GM21390 (cell line): Measurements from ENCODE around the gene C10orf67.
"Not testable (repeated sequence)": the region's sequence is repeated elsewhere in the genome, so short reads cannot be mapped to it uniquely, and the experiment has no call there.

ENCODE experiments used
- ATAC-seq: cut with Tn5 transposase; IDR thresholded peaks from one replicate; pipeline ENCODE4 v1.9.1; 2021; ENCODE audit not compliant: unreplicated experiment

The C10orf67 gene

GRCh38 chr10:23326544-23327307 lies 17.9 kb downstream of the C10orf67 start:
- ATAC-seq: no peak

DNA sequence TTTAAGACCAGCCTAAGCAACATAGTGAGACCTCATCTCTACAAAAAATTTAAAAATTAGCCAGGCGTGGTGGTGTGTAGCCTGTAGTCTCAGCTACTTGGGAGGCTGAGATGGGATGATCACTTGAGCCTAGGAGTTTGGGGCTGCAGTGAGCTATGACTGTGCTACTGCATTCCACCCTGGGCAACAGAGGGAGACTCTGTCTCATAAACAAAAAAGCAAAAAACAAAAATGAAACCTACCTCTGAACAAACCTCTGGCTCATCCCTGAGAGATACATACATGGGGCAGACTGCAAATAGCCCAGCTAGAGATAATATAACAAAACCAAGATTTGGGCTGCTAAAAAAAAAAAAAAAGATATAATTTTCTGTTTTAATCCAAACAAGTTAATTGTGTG lies 19.5 kb downstream of the C10orf67 start:
- ATAC-seq: peak; percentile 90

- ATAC-seq: no peak
These were observed 20.2 kb downstream of the C10orf67 start for GRCh38 chr10:23324351-23324750.

DNA sequence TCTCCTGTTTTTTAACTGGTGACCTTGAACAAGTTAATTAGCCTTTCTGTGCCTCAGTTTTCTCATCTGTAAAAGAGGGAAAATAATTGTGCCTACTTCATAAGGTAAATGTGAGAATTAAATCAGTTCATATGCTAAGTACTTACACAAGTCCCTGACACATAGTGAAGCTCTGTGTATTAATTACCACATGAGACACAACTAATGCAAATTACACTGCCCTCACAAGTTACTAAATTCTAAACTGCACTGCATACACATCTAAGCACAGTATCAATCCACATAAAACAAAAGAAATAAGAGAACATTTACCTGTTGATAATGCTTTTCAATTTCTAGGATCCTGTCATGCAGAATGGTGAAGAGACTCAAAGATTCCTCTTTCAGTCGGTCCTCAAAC lies 22.5 kb downstream of the C10orf67 start:
- ATAC-seq: no peak

DNA sequence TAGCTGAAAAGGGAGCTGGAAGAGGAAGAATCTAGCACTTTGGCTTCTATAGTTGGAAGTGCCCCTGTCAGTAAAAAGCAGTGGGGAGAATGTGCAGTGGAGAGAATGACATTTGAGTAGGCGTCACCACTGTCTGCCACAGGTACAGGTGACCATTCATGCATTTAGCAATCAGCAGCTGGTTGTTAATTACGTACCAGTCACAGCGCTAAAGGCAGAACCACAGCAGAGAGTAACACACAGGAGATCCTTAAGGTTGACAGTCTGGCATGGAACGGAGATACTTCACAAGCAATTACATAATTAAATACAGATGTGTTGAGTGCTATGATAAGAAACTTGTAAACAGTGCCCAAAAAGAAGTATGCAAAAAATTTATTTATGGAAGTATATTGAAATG lies 24.8 kb downstream of the C10orf67 start:
- no peak for ATAC-seq

GRCh38 chr10:23318359-23318758 lies 26.2 kb downstream of the C10orf67 start:
- no peak for ATAC-seq

DNA sequence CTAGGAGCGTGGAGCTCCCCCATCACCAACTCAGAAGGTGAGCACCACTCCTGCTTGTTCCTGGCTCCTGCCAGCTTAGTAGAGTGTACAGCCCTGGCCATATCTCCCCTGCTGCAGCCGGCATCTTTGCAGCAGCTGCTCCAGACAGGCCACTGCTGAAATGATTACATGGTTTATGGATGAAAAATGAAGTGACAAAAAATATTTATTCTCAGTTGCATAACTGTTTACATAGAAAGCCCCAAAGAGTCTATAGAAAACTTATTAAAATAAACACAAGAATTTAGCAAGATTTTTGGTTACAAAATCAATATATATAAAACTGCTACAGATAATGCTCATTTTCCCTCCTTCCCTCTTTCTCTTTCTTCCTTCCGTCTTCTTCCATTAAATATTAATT lies 27.2 kb downstream of the C10orf67 start:
- ATAC-seq: no peak

DNA sequence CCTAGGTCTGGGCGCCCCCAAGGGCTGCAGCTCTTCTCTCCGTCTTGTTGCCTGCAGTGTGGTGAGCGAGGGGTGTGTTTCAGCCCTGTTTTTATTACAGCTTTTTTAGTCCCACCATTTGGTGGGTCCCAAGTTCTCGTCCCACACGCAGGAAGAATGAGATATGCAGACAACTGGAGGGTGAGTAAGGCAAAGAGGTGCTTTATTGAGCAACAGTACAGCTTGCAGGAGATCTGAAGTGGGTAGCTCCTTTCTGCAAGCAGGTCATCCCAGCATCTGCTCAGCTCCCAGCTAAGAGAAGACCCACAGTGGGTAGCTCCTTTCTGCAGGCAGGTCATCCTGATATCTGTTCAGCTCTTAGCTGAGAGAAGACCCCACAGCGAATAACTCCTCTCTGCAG lies 28.2 kb downstream of the C10orf67 start:
- no peak for ATAC-seq

GRCh38 chr10:23315966-23316365 lies 28.6 kb downstream of the C10orf67 start:
- no peak for ATAC-seq

DNA sequence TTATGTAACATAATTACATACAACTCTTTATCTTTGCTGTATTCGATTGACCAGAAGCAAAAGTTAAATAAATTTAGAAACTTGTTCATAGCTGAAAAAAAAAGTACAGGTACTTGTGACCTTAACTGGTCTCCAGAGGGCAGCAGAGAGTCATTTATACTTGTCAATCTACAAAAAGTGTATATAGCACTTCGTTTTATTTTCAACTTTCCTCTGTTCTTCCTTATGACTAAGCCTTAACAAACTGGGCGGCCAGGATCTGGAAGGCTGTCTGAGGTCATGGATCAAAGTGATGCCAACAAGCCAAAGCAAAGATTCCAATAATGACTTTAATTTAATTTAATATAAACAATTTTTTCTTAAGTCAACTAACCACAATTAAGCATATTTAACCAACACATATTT lies 29.8 kb downstream of the C10orf67 start:
- ATAC-seq: no peak

DNA sequence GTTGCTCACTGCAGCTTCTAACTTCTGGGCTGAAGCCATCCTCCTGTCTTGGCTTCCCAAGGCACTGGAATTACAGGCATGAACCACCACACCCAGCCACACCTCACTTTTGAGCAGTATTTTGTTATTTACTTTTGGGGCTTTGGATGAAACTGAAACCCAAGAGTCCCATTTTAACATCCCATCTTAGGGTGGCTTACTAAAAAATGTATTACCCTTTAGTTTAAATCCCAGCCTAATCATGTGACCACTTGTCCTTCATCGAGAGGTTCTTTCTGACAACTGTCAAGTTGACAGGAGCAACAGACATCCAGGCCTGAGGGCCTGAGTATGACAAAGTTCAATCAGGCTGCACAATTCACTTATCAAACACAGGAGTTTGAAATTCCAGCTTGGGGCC lies 33.6 kb downstream of the C10orf67 start:
- ATAC-seq: no peak

GRCh38 chr10:23310404-23310803 lies 34.2 kb downstream of the C10orf67 start:
- ATAC-seq: no peak

- ATAC-seq: not testable (repeated sequence)
These were observed 44.6 kb downstream of the C10orf67 start for GRCh38 chr10:23299961-23300360.

- ATAC-seq: no peak
These were observed 49.9 kb downstream of the C10orf67 start for GRCh38 chr10:23294638-23295247.

DNA sequence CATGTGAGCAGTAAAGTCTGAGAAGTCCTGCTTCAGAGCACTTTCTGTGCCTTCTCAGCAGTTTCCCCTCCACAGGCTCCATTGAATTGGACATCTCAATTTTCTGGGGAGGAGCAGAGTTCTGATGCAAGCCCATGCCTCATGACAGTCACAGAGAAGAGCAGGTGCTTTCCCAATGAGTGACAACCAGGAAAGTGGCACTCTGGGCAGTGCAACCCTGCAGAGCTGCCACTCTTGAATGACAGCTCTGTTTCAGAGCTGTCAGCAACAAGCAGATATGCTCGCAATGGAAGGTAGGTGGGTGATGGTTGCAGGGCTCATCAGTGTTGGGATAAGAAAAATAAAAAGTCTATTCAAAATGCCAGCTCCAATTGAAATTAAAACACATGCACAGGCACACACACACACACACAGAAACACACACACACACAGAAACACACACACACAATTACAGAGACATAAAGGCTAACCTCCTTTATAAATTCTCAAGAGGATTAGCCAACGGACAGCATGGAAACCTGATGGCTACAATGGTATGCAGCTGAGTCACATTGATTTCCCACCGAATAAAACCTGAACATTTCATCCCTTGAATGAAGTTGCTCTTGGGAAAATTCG lies 50.5 kb downstream of the C10orf67 start:
- no peak for ATAC-seq

DNA sequence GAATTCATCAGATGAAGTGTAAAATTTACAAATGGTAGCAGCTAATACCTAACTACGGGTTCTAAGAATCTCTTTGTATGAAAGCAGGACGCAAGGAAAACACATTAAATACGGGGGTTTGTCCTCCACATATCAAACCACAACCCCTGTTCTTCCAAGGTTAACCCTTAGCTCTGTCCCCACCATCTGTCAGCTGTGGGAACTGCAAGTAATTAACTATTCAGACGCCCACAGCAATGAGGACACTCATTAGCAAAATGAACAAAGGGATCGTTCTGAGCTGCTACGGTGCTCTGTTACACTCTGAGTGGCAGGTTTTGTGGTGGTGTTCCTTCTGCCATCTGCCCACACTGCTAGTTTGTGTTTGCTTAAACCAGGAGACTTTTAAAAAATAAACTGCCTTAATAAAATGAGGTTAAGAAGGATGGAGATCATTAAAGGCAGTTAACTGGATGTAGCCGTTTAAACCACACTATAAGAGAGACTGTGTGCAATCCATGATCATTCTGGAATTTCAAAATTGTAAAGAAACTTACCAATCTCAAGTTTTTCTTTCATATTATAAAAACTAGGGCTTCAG lies 51.4 kb downstream of the C10orf67 start:
- peak; percentile 96 for ATAC-seq

- no peak for ATAC-seq
These were observed 52.9 kb downstream of the C10orf67 start for GRCh38 chr10:23291551-23292334.

DNA sequence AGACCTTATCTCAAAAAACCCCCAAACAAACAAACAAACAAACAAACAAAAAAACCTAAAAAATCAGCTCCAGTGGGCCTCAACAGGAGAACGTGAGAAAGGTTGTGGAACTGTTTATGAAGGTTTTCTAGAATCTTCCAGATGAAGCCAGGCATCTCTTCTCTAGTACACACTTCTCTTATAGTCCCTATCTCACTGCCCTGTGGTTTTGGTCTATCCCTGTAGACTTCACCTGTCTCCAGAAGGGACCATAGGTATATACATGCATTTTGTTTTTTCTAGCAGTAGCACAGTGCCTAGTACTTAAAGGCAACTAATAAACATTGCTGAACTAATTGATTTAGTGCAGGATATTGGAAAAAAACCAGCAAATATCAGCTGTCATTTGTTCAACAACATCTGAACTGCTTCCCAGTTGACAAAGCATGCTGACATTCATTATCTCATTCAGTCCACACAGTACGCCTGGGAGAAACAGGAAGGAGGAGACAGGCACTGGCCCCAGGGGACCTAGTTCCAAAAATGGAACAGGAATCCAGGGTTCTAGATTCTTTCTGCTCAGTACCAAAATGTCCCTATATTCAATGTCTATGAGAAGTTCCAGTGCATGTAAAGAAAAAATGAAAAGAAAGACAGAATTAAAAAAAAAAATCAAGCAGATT lies 59.8 kb downstream of the C10orf67 start:
- no peak for ATAC-seq

DNA sequence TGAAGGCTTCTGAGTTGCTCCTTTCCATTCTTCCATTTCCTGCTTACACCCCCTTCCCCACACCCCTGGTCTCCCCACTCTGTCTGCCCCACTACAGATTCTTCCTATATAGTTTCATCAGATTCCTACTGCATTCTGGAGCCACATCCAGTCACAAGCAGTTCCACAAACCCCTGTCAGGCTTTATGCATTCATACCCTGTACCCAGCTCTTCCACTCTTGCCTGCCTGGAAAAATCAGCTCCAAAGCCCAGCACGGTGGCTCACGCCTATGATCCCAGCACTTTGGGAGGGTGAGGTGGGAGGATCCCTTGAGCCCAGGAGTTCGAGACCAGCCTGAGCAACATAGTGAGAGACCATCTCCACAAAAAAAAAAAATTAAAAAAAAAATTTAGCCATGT lies 60.4 kb downstream of the C10orf67 start:
- ATAC-seq: no peak

DNA sequence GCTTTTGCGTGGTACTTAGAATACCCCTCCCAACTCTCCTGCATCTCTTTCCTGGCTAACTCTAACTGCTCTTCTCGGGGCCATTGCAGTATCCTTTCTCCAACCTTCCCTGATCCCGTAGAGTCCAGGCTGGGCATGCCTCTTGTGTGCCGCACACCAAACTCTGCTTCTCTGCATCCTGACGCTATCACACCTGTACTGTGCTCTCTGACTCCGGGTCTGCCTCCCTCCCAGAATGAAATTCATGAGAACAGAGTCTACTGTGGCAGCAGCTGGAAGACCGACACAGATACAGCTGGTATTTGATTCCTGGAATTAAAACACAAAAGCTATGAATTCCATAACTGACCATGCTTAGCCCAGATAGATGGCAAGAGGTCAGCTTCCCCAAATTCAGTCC lies 60.9 kb downstream of the C10orf67 start:
- no peak for ATAC-seq

GRCh38 chr10:23281044-23281433 lies 63.6 kb downstream of the C10orf67 start:
- no peak for ATAC-seq
